GM18519 (cell line): ENCODE measurements around the gene CRTC2.

Source experiments
- ATAC-seq: cut with Tn5 transposase; IDR thresholded peaks from one replicate; pipeline ENCODE4 v1.9.1; 2021; ENCODE audit warnings: mild to moderate bottlenecking, moderate library complexity; ENCODE audit not compliant: unreplicated experiment, low FRiP score

CRTC2 gene

GRCh38 chr1:153951801-153952200, 6.6 kb downstream of the CRTC2 start:
- ATAC-seq, result no peak

DNA sequence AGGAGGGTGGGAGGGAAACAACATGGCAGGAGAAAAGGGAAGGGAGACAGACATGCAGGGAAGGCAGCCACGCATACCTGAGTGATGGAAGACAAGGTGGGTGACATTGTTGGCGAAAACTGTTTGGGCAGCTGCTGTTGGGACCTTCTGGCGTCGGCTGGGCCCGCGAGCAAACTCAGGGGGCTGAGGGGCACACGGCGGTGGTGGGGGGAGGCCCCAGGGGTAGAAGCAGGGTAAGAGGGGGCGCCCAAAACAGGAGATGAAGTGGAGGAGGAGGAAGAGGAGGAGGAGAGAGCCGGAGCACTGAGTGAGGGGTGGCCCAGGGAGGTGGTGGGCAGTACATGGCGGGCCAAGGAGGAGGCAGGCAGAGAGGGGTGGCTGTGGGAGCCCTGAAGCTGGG, 7.2 kb downstream of the CRTC2 start:
- no peak for ATAC-seq

- ATAC-seq, result peak; percentile 44
These were observed 11.7 kb downstream of the CRTC2 start, which contains the start of gene DENND4B for GRCh38 chr1:153946622-153947241. TSS of gene DENND4B (minus strand) at chr1:153946718. CDS start at chr1:153944374, 2,344 bp downstream.

- peak; percentile 37 for ATAC-seq
These were observed 12.4 kb downstream of the CRTC2 start for GRCh38 chr1:153945795-153946621.

DNA sequence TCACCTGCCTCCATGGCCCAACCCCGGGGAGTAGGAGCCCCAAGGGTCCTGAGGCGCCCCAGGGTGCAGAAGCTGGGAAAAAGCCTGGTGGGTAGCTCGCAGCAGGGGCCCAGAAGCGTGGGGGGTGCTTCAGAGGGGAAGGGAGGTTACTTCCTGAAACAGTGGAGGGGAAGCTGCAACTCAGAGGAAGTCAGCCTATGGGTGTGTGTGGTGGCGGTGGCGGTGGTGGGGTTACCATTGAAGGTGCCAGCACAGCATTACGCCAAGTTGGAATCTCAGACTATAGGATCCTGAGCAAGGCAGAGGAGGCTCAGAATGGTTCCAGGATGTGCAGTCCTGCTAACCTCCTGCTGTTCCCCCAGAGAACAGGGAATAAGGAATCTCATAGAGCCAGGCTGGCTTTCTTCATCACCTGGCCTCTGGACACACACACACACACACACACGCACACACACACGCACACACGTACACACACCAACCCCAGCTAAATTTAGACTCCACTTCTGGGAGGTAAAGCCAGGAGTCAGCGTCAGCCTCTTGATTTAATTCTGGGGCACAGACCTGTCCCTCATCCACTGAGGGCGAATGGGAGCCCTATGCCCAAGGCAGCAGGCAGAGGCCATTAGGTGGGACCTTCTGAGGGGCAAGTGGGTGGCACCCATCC, 13.1 kb downstream of the CRTC2 start:
- ATAC-seq, result no peak

DNA sequence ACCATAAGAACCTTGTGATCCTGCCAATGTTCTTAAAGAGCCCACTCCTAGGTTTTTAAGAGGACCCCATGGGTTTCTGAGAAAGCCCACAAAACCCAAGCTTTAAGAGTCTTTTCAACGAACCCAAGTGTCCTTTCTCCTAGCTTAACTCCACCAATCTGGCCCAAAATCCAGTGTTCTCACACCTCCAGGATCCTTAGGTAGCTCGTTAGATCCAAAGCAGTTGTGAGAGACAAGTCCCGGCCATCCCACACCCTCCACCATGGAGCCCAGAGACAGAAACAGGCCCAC, 13.6 kb downstream of the CRTC2 start:
- no peak for ATAC-seq

DNA sequence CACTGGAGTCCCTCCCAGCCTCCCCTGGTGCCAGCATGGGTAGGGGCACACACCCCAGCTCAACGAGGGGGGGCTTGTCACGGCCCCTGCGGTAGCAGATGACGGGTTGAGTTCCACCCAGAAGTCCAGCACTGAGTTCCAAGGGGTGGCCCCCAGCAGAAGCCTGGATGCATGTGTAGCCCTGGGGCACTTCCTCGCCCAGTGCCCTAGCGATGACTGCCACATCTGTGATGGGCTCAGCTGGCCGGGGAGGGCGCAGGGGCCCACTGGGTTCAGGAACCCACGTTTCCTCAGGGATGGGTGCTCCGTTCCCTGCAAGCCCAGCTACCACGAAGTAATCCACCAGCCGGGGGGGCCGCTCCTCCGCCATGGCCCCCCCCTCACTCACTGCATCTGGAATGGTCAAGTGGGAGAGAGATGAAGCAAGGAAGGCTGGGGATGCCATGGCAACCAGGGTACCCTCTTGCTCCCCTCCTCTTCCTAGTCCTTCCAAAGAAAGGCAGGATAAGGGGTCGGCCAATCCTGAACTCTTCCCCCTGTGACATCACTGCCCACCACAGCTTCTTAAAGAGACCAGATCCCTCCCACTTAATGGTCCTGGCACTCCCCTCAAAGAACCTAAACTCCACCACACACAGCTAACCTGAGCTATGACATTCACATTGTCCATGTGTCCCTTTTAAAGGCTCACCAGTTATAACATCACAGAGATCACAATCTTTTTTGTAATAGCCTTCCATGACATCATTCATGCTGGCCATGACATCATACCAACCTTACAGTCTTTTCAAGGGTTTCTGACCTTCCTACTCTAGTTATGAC, 14.2 kb downstream of the CRTC2 start:
- ATAC-seq, result no peak

GRCh38 chr1:153942766-153943549, 15.5 kb downstream of the CRTC2 start:
- no peak for ATAC-seq

DNA sequence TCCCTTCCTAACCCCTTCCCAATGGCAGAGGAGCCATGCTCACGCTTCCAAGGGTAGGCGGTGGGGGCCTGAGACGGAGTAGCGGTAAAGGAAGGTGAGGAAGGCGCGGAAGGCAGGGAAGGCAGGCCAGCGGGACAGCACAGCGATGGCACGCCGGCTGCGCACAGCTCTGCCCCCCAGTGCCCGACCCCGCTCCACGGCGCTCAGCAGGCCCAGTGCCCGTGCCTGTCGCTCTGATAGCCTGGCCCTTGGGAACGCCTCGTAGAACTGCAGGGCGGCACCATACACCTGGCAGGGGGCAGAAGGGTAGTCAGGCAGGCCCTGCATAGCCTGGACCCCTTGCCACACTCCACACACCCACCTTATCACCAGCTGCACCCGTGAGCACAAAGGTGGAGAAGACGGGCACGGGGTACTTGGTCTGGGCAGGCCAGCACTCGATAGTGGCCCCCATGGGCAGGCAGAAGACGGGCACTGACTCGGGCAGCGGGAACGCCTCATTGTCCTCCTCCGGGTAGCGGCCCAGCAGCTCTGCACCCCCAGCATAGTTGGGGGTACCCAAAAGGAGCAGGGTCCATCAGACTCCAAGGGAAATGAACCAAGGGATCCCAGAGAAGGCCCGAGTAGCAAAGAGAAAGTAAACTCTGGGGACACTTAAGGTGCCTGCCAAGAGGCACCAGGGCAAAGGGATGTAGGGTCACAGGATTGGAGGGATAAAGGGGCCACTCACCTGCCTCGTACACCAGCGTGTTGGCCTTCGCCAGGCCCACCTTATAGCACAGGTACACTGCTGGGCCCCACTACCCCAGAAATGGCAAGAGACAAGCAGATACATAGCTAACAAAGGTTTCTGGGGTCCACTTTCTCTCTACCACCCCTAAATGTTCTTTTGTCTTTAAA, 16.3 kb downstream of the CRTC2 start:
- no peak for ATAC-seq

DNA sequence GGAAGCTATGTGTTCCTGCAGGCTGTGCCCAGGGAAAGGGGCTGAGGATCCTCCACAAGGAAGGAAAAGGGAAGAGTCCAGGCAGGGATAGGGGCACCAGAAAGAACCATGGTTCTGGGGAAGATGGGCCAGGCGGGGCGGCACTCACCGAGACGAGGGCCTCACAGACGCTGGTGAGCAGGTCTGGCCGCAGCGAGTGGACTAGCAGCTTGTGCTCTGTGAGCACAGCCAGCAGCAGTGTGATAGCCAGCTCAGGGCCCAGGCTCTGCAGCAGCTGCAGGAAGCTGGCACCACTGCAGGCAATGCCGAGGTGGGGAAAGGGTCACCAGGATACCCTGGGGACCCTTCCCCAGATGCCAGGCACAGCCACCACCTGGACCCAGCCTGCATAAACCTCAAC, 17.7 kb downstream of the CRTC2 start:
- no peak for ATAC-seq

DNA sequence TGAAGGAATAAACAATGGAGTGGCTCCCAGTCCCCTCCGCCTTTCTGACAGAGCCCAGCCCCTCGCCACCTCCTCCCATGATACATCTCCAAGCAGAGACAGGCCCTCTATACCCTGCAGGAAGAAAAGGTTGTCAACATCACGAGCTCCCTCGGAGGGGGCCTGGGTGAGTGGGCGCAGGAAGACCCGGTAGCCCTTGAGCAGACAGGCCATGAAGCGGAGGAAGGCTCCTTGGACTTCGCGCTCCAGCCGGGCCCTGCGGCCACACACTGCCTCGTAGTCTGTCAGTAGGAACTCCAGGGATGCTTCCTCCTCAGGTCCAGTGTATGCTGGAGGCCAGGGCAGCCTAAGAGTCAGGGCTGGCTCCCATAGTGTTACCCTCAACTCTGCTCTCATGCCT, 18.9 kb downstream of the CRTC2 start:
- ATAC-seq, result no peak

DNA sequence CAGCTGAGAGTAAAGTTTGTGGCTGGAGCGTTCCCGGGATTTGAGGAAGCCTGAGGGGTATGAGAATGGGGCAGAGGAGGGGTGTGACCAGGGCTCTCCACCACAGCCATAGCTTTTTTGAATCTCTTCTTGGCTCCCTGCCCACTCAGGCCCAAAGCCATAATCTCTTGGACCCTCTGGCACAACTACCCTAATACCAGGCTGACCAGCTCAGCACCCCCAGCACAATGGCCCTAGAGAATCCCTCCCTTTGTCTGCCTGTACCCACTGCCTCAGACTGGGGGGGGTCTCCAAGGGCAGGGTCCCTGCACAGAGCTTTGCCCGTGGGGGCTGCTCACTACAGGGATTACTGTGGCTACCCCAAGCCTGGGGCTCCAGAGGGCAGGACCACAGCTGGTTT, 19.4 kb downstream of the CRTC2 start:
- no peak for ATAC-seq

DNA sequence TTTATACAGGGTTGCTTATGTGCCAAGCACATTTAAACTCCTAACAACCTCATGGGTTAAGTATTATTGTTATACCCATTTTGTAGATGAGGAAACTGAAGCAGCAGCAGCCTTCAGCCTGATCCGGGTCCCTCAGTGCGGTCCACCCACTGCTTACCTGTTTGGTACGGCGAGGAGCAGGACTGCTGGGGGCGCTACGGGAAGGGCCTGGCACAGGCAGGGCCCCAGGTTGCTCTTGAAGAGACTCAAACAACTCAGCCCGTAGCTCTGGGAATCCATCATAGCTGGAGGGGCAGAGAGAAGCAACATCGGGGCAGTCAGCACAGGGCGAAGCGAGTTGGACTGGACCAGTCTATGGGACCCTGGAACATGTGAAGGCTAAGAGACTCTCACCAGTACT, 21.1 kb downstream of the CRTC2 start:
- ATAC-seq, result no peak

DNA sequence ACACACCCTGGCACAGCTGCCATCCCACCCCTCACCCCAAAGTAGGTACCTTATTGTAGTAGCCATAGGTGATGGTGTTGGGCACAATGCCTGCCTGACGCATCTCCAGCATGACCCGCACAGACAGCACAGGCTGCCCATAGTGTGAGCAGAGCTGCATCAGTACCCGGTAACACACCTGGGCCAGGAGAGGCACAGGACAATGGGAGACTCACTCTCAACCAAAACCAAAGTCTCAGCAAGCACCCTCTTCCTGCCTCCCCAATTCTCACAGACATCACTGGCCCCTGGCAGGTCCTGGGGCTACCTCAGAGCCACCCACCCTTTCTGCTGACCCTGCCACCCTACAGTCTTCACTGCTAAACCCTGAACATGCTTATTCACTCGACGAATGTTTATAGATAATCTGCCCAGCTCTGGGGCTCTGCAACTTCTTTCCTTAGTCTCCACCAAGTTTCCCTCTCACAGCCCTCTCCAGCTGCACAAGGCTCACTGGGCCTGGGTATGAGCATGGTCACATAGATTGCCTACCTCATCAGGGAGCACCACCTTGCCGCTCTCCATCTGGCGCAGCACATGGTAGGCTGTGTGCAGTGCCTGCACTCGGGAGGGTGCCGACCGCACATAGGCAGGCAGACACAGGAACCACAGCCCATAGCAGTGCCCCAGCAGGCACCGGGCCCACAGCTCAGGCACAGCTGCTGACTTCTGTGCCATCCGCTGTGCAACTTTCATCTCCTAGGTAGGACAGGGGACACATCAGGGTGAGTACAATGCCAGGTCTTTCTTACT, 22.2 kb downstream of the CRTC2 start:
- no peak for ATAC-seq

GRCh38 chr1:153934746-153935145, 23.7 kb downstream of the CRTC2 start:
- ATAC-seq, result no peak

- no peak for ATAC-seq
These were observed 24.5 kb downstream of the CRTC2 start for GRCh38 chr1:153933955-153934354.

GRCh38 chr1:153933430-153933829, 25.0 kb downstream of the CRTC2 start:
- no peak for ATAC-seq
